ENCODE data around the gene ZGLP1.

DNA sequence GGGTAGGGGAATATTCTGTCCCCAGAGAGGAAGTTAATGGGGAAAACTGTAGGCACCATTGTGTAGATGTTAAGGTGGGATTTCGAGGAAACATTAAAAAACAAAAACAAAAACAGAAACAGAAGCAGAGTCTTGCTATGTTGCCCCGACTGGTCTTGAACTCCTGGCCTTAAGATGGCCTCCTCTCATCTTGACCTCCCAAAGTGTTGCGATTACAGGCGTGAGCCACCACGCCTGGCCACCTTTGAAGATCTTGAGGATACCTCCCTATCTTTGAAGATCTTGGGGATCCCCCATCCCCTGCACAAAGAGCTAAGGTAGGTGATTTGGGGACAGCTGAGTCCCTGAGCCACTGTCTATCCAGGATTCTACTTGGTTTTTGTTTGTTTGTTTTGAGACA lies 30.4 kb upstream of the ZGLP1 start:
- TF ChIP-seq GATA3 (IDR thresholded peaks at IDR 0.05; ENCODE audit: low read depth, low read length) (no peak), GATA2 (IDR thresholded peaks at IDR 0.05; ENCODE audit: low read depth, low read length) (no peak)

Measured in SH-SY5Y (cell line).